Activated naive CD4-positive, alpha-beta T cell (primary cell): ENCODE measurements around the gene GJD4.

Source experiments
- DNase-seq, 4 experiments: peaks; one replicate each; lab custom pipeline; 2025; lab: John Stamatoyannopoulos, UW

GJD4 gene

DNA sequence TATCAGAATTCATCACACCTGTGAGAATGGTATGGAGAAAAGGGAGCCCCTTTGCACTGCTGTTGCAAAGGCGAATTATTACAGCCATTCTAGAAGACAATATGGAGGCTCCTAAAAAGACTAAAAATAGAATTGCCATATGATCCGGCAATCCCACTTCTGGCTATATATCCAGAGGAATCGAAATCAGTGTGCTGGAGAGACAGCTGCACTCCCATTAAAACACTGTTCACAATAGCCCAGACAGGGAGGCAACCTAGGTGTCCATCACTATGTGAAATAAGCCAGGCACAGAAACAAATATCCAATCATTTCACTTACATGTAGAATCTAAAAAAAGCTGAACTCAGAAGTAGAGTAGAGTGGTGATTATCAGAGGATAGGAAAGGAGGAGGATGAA lies 26.0 kb upstream of the GJD4 start:
- no peak for DNase-seq

DNA sequence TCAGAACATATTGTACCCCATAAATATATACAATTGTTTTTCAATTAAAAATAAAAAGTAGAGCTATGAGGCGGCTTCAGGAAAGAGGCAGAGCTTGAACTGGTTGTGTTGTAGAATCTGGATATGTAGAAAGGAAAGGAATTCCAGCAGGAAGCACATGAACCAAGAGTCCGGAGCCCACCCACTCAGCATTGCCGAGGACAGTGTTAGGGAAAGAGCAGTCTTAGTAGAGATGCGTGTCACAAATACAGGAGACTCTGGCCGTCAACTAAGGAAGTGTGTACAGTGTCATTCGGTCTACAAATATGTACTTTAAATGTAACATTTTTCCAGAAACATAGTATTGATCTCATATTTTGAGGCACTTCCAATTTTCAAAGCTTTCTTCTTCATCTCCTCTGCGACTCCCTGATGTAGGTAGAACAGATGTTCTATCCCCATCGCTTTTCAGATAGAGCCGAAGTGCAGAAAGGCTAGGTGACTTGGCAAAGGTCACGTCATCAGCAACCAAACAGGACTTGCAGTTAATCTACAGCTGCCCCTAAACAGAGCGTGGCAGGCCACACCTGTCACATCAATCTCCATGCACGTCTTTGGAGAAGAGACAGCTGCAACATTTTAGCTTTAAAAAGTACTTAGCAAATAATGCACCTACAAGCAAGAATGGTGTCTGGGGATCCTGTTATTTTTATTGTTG lies 25.3 kb upstream of the GJD4 start:
- no peak for DNase-seq

DNA sequence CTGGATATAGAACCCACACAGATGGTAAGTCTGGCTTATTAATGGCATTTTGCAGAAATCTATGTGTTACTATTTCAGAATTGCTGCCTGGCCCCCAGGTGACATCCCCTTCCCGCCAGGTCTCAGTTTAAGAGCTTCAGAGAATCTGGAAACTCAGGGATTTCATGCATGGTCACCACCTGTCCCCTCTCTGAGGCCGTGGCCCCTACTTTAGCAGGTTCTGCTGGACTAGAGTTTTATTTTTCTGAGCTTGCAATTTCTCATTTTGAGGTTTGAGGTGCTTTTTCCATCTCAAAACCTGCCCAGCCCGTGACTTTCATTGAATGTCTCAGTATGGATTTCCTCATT lies 24.7 kb upstream of the GJD4 start:
- DNase-seq, result no peak

- DNase-seq, result no peak
Measured at GRCh38 chr10:35581655-35582054, 23.5 kb upstream of the GJD4 start.

GRCh38 chr10:35584946-35585345 lies 20.2 kb upstream of the GJD4 start:
- DNase-seq, result no peak

DNA sequence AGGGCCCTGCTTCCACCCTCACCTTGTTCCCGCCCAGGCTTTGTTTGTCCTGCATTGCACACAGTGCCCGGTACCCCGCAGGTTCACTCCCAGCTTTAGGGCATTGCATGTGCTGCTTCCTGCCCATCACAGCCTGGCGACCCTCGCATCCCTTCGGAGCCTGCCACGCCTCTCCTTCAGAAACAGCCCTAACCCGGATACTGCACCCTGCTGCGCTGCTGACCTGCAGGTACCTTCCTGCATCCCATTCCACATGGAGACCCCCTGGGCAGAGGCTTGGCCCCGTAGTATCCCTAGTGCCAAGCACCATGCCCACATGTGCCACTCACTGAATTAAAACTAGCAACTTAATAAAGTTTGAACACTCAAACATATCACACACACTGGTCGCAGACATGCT lies 19.8 kb upstream of the GJD4 start:
- DNase-seq, result no peak

DNA sequence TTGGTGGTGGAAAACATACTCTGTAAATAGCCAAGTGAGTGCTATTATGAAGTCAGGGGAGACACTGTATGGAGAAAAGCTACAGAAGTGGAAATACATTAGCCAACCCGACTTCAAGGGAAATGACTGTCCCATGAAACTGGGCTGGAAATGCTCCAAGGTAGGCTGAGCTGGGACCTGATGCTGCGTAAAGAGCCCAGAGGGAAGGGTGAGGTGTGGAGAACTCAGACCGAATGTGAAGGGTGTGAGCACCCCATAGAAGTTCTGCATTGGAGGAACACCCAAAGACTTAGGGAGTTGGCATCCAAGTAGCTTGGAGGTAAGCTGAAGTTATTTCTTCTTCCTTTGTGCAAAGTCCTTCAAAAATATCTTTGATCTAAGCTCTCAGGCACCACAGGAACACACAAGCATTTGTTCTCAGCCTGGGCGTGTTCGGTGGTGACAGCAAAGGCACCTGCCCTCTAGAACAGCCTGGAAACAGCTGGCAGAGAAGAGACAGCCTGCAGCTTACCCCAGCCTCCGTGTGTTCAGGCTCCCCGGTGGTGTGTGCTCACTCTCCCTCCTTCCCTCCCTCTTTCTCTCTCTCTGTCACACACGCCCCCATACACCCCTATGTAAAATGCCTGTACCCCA lies 19.1 kb upstream of the GJD4 start:
- no peak for DNase-seq

DNA sequence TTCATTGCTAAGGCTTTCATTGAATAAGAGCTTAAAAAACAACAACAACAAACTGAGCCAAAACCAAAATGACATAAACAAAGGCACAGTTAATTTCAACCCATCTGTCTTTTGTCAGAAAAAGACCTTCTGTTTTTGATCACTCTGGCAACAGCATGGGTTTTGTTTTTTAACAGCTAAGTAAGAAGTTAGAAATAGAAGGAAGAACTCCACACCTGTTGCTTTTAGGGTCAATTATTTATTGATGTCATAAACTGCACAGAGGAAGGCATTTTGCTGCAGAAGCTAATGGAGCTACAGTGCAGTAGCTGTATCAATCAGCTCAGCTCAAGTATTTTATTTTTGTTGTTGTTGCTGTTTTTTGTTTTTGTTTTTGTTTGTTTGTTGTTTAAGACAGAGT lies 16.3 kb upstream of the GJD4 start:
- DNase-seq, result no peak

- no peak for DNase-seq
Measured at GRCh38 chr10:35592441-35592840, 12.7 kb upstream of the GJD4 start.

GRCh38 chr10:35594115-35595079 lies 10.7 kb upstream of the GJD4 start:
- no peak for DNase-seq

- DNase-seq, result no peak
Measured at GRCh38 chr10:35595106-35595505, 10.0 kb upstream of the GJD4 start.

GRCh38 chr10:35598379-35598778 lies 6.8 kb upstream of the GJD4 start:
- no peak for DNase-seq

GRCh38 chr10:35600193-35600592 lies 4.9 kb upstream of the GJD4 start:
- DNase-seq, result no peak

- no peak for DNase-seq
Measured at GRCh38 chr10:35606430-35606829, 1.3 kb downstream of the GJD4 start.

DNA sequence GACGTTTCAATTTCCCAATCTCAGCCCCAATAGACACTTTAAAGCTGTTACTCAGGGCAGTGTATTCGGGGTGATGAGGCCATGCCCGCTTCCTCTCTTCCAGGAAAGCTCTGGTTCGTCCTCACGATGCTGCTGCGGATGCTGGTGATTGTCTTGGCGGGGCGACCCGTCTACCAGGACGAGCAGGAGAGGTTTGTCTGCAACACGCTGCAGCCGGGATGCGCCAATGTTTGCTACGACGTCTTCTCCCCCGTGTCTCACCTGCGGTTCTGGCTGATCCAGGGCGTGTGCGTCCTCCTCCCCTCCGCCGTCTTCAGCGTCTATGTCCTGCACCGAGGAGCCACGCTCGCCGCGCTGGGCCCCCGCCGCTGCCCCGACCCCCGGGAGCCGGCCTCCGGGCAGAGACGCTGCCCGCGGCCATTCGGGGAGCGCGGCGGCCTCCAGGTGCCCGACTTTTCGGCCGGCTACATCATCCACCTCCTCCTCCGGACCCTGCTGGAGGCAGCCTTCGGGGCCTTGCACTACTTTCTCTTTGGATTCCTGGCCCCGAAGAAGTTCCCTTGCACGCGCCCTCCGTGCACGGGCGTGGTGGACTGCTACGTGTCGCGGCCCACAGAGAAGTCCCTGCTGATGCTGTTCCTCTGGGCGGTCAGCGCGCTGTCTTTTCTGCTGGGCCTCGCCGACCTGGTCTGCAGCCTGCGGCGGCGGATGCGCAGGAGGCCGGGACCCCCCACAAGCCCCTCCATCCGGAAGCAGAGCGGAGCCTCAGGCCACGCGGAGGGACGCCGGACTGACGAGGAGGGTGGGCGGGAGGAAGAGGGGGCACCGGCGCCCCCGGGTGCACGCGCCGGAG lies 2.6 kb downstream of the GJD4 start:
- no peak for DNase-seq

- no peak for DNase-seq
Measured at GRCh38 chr10:35608328-35608672, 3.2 kb downstream of the GJD4 start.

GRCh38 chr10:35611750-35612149 lies 6.6 kb downstream of the GJD4 start:
- DNase-seq, result no peak

DNA sequence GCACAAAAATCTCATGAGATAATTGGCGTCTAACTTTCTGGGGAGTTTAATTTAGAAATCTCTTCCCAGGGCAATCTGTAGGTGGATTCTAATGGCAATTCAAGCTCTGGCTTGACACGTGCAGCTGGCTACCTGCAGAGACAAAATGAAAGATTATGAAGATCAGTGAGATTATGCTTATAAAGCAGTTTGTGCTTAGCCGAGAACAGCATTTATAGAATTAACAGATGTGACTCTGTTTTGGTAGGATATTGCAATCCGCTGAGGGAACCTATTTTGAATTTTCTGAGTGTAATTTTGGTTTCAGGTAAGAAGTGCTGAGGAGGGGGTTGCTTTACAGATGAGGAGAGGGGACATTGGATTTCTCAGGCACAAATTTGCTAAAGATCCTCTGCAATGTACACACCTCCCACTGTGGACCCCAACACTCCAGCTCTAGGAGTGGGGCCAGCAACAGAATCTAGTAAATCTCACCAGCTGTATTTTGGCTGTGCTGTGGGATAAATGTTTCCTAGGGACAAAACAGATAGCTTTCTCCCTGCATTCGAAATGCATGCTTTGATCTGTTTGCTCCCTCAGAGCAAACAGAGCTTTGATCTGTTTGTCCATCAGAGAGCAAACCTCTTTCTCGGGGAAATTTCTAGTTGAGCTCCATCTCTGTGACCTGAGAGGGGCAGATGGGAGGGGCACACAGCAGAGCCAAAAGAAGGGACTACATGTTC lies 7.4 kb downstream of the GJD4 start:
- no peak for DNase-seq

DNA sequence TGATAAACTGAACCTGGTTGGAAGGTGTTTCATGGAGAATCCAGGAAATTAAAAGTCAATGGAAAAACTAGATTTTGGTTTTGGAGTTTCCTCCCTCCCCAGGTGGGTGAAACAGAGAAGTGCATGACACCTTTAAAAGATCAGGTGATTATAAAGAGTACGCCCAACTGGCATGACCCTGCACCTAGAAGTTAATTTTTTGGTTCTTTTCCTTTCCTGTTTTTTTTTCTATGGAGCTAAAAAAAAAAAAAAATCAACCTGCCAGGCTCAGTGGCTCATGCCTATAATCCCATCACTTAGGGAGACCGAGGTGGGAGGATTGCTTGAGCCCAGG lies 7.9 kb downstream of the GJD4 start:
- DNase-seq, result no peak

DNA sequence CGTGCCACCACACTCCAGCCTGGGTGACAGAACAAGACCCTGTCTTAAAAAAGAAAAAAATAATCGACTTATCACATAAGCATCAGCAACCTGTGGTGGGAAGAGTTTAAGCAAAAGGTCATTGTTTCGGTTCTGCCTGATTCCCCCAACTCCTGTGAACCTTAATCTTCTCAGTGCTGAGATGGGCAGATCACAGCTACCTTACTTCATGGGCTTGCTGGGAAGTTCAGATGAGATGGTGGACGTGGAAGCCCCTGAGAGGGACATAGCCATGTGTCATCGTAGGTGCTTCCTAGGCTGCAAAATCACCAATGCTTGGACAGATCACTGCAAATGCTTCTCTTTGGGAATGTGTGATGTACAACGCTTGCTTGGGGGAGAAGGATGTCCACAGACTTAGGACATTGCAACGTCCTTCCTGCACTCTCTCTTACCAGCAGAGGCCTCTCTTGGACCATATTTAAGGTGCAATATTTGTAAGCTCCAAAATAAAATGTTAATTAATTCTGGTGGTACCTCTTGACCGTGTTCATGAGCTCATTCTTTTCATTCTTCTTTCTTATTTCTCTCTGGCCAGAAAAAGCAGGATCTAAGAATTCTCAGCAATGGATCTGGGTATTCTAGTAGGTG lies 8.6 kb downstream of the GJD4 start:
- DNase-seq, result no peak

DNA sequence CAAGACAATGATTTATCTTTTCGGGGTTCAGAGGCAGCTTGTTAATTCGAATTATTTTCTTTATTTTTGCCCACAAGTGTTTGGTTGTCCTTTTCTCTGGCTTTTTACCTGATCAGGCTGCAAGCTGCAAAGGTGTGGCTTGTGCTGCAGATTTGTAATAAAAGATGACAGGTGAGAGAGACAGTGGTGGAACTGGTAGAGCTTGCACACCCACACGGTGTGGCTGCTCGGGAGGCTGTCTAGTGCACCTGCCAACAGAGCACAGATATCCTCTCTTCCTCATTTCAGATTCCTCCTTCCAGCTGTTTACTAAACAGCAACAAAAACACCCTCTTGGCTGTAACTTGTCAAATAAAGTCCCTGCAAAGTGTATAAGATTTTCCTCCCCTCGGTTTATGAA lies 9.2 kb downstream of the GJD4 start:
- no peak for DNase-seq
